ENCODE data around the gene RASGEF1B.

RASGEF1B gene

GRCh38 chr4:81392164-81392563, 79.5 kb downstream of the RASGEF1B start:
- Histone ChIP-seq H2AK5ac (ENCODE audit: low read length, severe bottlenecking) (no peak overlapping the region), H4K91ac (ENCODE audit: low read length) (no peak overlapping the region), H3K27ac (ENCODE audit: low read length, poor library complexity, severe bottlenecking) (no peak overlapping the region), H2BK120ac (ENCODE audit: low read depth, low read length) (no peak overlapping the region), H2BK15ac (ENCODE audit: low read depth, poor library complexity, severe bottlenecking) (no peak overlapping the region), H3K4me2 (ENCODE audit: low read length, poor library complexity, severe bottlenecking) (no peak overlapping the region), H3K9ac (ENCODE audit: low read length) (no peak overlapping the region), H3K4me1 (ENCODE audit: control insufficient read depth, insufficient read depth, low read depth, low read length) (no peaks in the 10 kb centered on the region), H3K79me1 (replicated peaks; ENCODE audit: low read length, poor library complexity, severe bottlenecking) (no peaks in the 10 kb centered on the region), H3K27me3 (ENCODE audit: control insufficient read depth in 1 of 2, insufficient read depth in 1 of 2, low read length in 2 of 2) (no peaks in the 10 kb centered on the region), H2BK5ac (ENCODE audit: low read depth, low read length, poor library complexity, severe bottlenecking) (no peak overlapping the region), H3K18ac (ENCODE audit: low read depth in 1 of 2, low read length in 2 of 2) (no peak overlapping the region), H4K8ac (ENCODE audit: low read length) (no peak overlapping the region), H3K36me3 (ENCODE audit: control insufficient read depth in 1 of 2, insufficient read depth in 2 of 2, low read depth in 1 of 2, low read length in 2 of 2) (no peaks in the 10 kb centered on the region), H3K4me3 (ENCODE audit: insufficient read depth in 1 of 2, low read depth in 1 of 2, low read length in 2 of 2) (no peak overlapping the region), H3K9me3 (ENCODE audit: control insufficient read depth, low read length) (no peaks in the 10 kb centered on the region), H3K23ac (ENCODE audit: low read length in 2 of 2) (no peak overlapping the region), H3K4ac (ENCODE audit: low read depth in 1 of 2, low read length in 2 of 2) (no peak overlapping the region), H2AFZ (ENCODE audit: low read depth, low read length) (no peak overlapping the region), H2BK12ac (ENCODE audit: low read length in 2 of 2) (no peak overlapping the region), H3K14ac (ENCODE audit: low read length in 2 of 2) (no peak overlapping the region)
- 52% methylated on average over 2 of the region's 3 CpGs for WGBS
- DNase-seq, result no peak

GRCh38 chr4:81389720-81390119, 82.0 kb downstream of the RASGEF1B start:
- Histone ChIP-seq H3K4ac (ENCODE audit: low read depth in 1 of 2, low read length in 2 of 2) (no peak overlapping the region), H3K23ac (ENCODE audit: low read length in 2 of 2) (no peak overlapping the region), H3K18ac (ENCODE audit: low read depth in 1 of 2, low read length in 2 of 2) (no peak overlapping the region), H2BK12ac (ENCODE audit: low read length in 2 of 2) (no peak overlapping the region), H4K8ac (ENCODE audit: low read length) (no peak overlapping the region), H4K91ac (ENCODE audit: low read length) (no peak overlapping the region), H3K9me3 (ENCODE audit: control insufficient read depth, low read length) (no peaks in the 10 kb centered on the region), H3K27ac (ENCODE audit: low read length, poor library complexity, severe bottlenecking) (no peak overlapping the region), H3K4me3 (ENCODE audit: insufficient read depth in 1 of 2, low read depth in 1 of 2, low read length in 2 of 2) (no peak overlapping the region), H3K36me3 (ENCODE audit: control insufficient read depth in 1 of 2, insufficient read depth in 2 of 2, low read depth in 1 of 2, low read length in 2 of 2) (no peaks in the 10 kb centered on the region), H3K4me1 (ENCODE audit: control insufficient read depth, insufficient read depth, low read depth, low read length) (no peaks in the 10 kb centered on the region), H3K79me1 (replicated peaks; ENCODE audit: low read length, poor library complexity, severe bottlenecking) (no peaks in the 10 kb centered on the region), H2AK5ac (ENCODE audit: low read length, severe bottlenecking) (no peak overlapping the region), H2AFZ (ENCODE audit: low read depth, low read length) (no peak overlapping the region), H2BK5ac (ENCODE audit: low read depth, low read length, poor library complexity, severe bottlenecking) (no peak overlapping the region), H3K14ac (ENCODE audit: low read length in 2 of 2) (no peak overlapping the region), H2BK15ac (ENCODE audit: low read depth, poor library complexity, severe bottlenecking) (no peak overlapping the region), H3K27me3 (ENCODE audit: control insufficient read depth in 1 of 2, insufficient read depth in 1 of 2, low read length in 2 of 2) (no peaks in the 10 kb centered on the region), H3K4me2 (ENCODE audit: low read length, poor library complexity, severe bottlenecking) (no peak overlapping the region), H2BK120ac (ENCODE audit: low read depth, low read length) (no peak overlapping the region), H3K9ac (ENCODE audit: low read length) (no peak overlapping the region)
- 95% methylated on average over 2 of the region's 2 CpGs for WGBS
- no peak for DNase-seq

DNA sequence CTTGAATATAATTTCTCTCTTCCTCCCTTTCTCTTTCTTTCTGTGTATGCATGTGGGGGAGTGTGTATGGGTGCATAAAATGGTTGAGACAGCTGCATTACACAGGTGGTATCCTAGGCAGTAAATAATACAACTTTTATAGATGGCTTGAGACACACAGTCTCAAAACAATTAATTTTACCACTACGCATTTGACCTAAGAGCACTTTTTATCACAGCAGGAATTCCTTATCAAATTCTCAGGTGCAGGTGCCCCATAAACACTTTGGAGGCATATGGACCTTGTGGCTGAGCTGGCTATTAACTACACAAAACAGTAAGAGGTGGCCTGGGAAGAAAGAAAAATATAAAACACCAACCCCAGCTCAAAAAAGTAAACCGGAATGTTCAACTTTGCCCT, 91.3 kb downstream of the RASGEF1B start:
- H3K36me3 ChIP-seq (ENCODE audit: control insufficient read depth in 1 of 2, insufficient read depth in 2 of 2, low read depth in 1 of 2, low read length in 2 of 2), result no peaks in the 10 kb centered on the region
- DNase-seq, result no peak
- no peak overlapping the region for H3K14ac ChIP-seq (ENCODE audit: low read length in 2 of 2)
- H2AFZ ChIP-seq (ENCODE audit: low read depth, low read length), result no peak overlapping the region
- no peak overlapping the region for H3K23ac ChIP-seq (ENCODE audit: low read length in 2 of 2)
- H3K9me3 ChIP-seq (ENCODE audit: control insufficient read depth, low read length), result no peaks in the 10 kb centered on the region
- H3K9ac ChIP-seq (ENCODE audit: low read length), result no peak overlapping the region
- no peak overlapping the region for H2BK5ac ChIP-seq (ENCODE audit: low read depth, low read length, poor library complexity, severe bottlenecking)
- no peak overlapping the region for H3K18ac ChIP-seq (ENCODE audit: low read depth in 1 of 2, low read length in 2 of 2)
- no peaks in the 10 kb centered on the region for H3K79me1 ChIP-seq (replicated peaks; ENCODE audit: low read length, poor library complexity, severe bottlenecking)
- no peak overlapping the region for H3K27ac ChIP-seq (ENCODE audit: low read length, poor library complexity, severe bottlenecking)
- H2AK5ac ChIP-seq (ENCODE audit: low read length, severe bottlenecking), result no peak overlapping the region
- no peaks in the 10 kb centered on the region for H3K4me1 ChIP-seq (ENCODE audit: control insufficient read depth, insufficient read depth, low read depth, low read length)
- no peak overlapping the region for H4K91ac ChIP-seq (ENCODE audit: low read length)
- WGBS, result 90% methylated on average over 1 of the region's 2 CpGs
- no peak overlapping the region for H4K8ac ChIP-seq (ENCODE audit: low read length)
- H3K4ac ChIP-seq (ENCODE audit: low read depth in 1 of 2, low read length in 2 of 2), result no peak overlapping the region
- H3K4me2 ChIP-seq (ENCODE audit: low read length, poor library complexity, severe bottlenecking), result no peak overlapping the region
- H2BK15ac ChIP-seq (ENCODE audit: low read depth, poor library complexity, severe bottlenecking), result no peak overlapping the region
- no peak overlapping the region for H2BK12ac ChIP-seq (ENCODE audit: low read length in 2 of 2)
- no peak overlapping the region for H2BK120ac ChIP-seq (ENCODE audit: low read depth, low read length)
- H3K27me3 ChIP-seq (ENCODE audit: control insufficient read depth in 1 of 2, insufficient read depth in 1 of 2, low read length in 2 of 2), result no peaks in the 10 kb centered on the region
- H3K4me3 ChIP-seq (ENCODE audit: insufficient read depth in 1 of 2, low read depth in 1 of 2, low read length in 2 of 2), result no peak overlapping the region

GRCh38 chr4:81378386-81378785, 93.3 kb downstream of the RASGEF1B start:
- no peak for DNase-seq
- no peak overlapping the region for H3K18ac ChIP-seq (ENCODE audit: low read depth in 1 of 2, low read length in 2 of 2)
- H3K9ac ChIP-seq (ENCODE audit: low read length), result no peak overlapping the region
- H4K8ac ChIP-seq (ENCODE audit: low read length), result no peak overlapping the region
- no peak overlapping the region for H3K4me3 ChIP-seq (ENCODE audit: insufficient read depth in 1 of 2, low read depth in 1 of 2, low read length in 2 of 2)
- WGBS, result no CpG with 5 or more reads among the region's 1 CpG
- H2AK5ac ChIP-seq (ENCODE audit: low read length, severe bottlenecking), result no peak overlapping the region
- no peak overlapping the region for H2BK5ac ChIP-seq (ENCODE audit: low read depth, low read length, poor library complexity, severe bottlenecking)
- H2BK120ac ChIP-seq (ENCODE audit: low read depth, low read length), result no peak overlapping the region
- H3K36me3 ChIP-seq (ENCODE audit: control insufficient read depth in 1 of 2, insufficient read depth in 2 of 2, low read depth in 1 of 2, low read length in 2 of 2), result no peaks in the 10 kb centered on the region
- H3K14ac ChIP-seq (ENCODE audit: low read length in 2 of 2), result no peak overlapping the region
- no peak overlapping the region for H3K23ac ChIP-seq (ENCODE audit: low read length in 2 of 2)
- no peaks in the 10 kb centered on the region for H3K79me1 ChIP-seq (replicated peaks; ENCODE audit: low read length, poor library complexity, severe bottlenecking)
- no peak overlapping the region for H2AFZ ChIP-seq (ENCODE audit: low read depth, low read length)
- H3K27ac ChIP-seq (ENCODE audit: low read length, poor library complexity, severe bottlenecking), result no peak overlapping the region
- no peaks in the 10 kb centered on the region for H3K27me3 ChIP-seq (ENCODE audit: control insufficient read depth in 1 of 2, insufficient read depth in 1 of 2, low read length in 2 of 2)
- no peaks in the 10 kb centered on the region for H3K9me3 ChIP-seq (ENCODE audit: control insufficient read depth, low read length)
- H2BK15ac ChIP-seq (ENCODE audit: low read depth, poor library complexity, severe bottlenecking), result no peak overlapping the region
- no peak overlapping the region for H3K4me2 ChIP-seq (ENCODE audit: low read length, poor library complexity, severe bottlenecking)
- H3K4ac ChIP-seq (ENCODE audit: low read depth in 1 of 2, low read length in 2 of 2), result no peak overlapping the region
- no peak overlapping the region for H2BK12ac ChIP-seq (ENCODE audit: low read length in 2 of 2)
- no peaks in the 10 kb centered on the region for H3K4me1 ChIP-seq (ENCODE audit: control insufficient read depth, insufficient read depth, low read depth, low read length)
- H4K91ac ChIP-seq (ENCODE audit: low read length), result no peak overlapping the region
